DND-41 (cell line): ENCODE data around the gene ABTB1.
"Not testable (repeated sequence)": the region's sequence is repeated elsewhere in the genome, so short reads cannot be mapped to it uniquely, and the experiment has no call there.

Source experiments
- ATAC-seq: fragments of 200-7000 bp; cut with Tn5 transposase; 3 replicates; pipeline ENCODE4 v1.9.1; 2021; ENCODE audit warnings: low read depth; ENCODE audit not compliant: insufficient read depth
- DNase-seq: peaks from one replicate; pipeline ENCODE4 v3.0.0-alpha.2; 2020
- H2AFZ ChIP-seq: 2 replicates; pipeline ENCODE4 v1.6.0; 2012; ENCODE audit warnings: low read depth, low read length
- H3K27ac ChIP-seq: 2 replicates; pipeline ENCODE4 v1.5.1; 2012; ENCODE audit warnings: low read length, inconsistent platforms
- H3K27me3 ChIP-seq: fragments of 200-600 bp; sonication (generic); 2 replicates; pipeline ENCODE4 v1.6.0; 2012; ENCODE audit warnings: low read length, mild to moderate bottlenecking, inconsistent platforms; ENCODE audit not compliant: insufficient read depth, poor library complexity
- H3K36me3 ChIP-seq: 2 replicates; pipeline ENCODE4 v1.5.1; 2012; ENCODE audit warnings: low read length, inconsistent platforms; ENCODE audit not compliant: insufficient read depth
- H3K4me1 ChIP-seq: 2 replicates; pipeline ENCODE4 v1.5.1; 2012; ENCODE audit warnings: mild to moderate bottlenecking, low read length; ENCODE audit not compliant: insufficient read depth
- H3K4me2 ChIP-seq: 2 replicates; pipeline ENCODE4 v1.6.0; 2012; ENCODE audit warnings: mild to moderate bottlenecking, moderate library complexity, low read length, inconsistent platforms; ENCODE audit not compliant: insufficient read depth
- H3K4me3 ChIP-seq, 2 experiments: fragments of 200-600 bp in 1 of 2; shearing (Covaris generic) in 1 of 2; 2 replicates each; pipeline ENCODE4 v1.5.1; 2012 to 2016; ENCODE audit warnings: inconsistent platforms in 2 of 2, low read length in 2 of 2, mild to moderate bottlenecking in 2 of 2, low read depth in 1 of 2, moderate library complexity in 1 of 2
- H3K79me2 ChIP-seq: 2 replicates; pipeline ENCODE4 v1.6.0; 2012; ENCODE audit warnings: low read length, inconsistent platforms; ENCODE audit not compliant: insufficient read depth
- H3K9ac ChIP-seq: 2 replicates; pipeline ENCODE4 v1.6.0; 2012; ENCODE audit warnings: low read depth, mild to moderate bottlenecking, inconsistent platforms, low read length, moderate library complexity
- H3K9me3 ChIP-seq: 2 replicates; pipeline ENCODE4 v1.5.1; 2012; ENCODE audit warnings: low read length, moderate library complexity, mild to moderate bottlenecking, inconsistent platforms; ENCODE audit not compliant: insufficient read depth, severe bottlenecking
- H4K20me1 ChIP-seq: 2 replicates; pipeline ENCODE4 v1.6.0; 2012; ENCODE audit warnings: low read length; ENCODE audit not compliant: insufficient read depth
- EZH2 ChIP-seq: IDR thresholded peaks from 3 replicates; pipeline ENCODE4 v1.6.1; 2012; ENCODE audit warnings: borderline replicate concordance, low read depth, mild to moderate bottlenecking, moderate library complexity, low read length, inconsistent platforms; ENCODE audit not compliant: severe bottlenecking
- TF ChIP-seq, protein P1 (sequence below): IDR thresholded peaks from 2 replicates; pipeline ENCODE4 v1.5.1; 2012; ENCODE audit warnings: borderline replicate concordance, low read length, moderate library complexity, mild to moderate bottlenecking; ENCODE audit not compliant: poor library complexity, severe bottlenecking; ENCODE audit errors: extremely low read depth

ABTB1 gene

GRCh38 chr3:127680798-127681221 is 8.1 kb downstream of the ABTB1 start:
- Histone ChIP-seq H3K4me3 (no peak overlapping the region), H3K36me3 (peaks cover 25% of the 10 kb centered on the region), H3K4me2 (no peak overlapping the region), H3K27me3 (no peaks in the 10 kb centered on the region), H3K4me1 (no peaks in the 10 kb centered on the region), H3K79me2 (no peaks in the 10 kb centered on the region), H3K9ac (no peak overlapping the region), H3K27ac (no peak overlapping the region), H3K9me3 (no peaks in the 10 kb centered on the region), H2AFZ (no peak overlapping the region), H4K20me1 (no peaks in the 10 kb centered on the region; the same call in 1 of the 2 replicates)
- no peak for TF ChIP-seq EZH2
- TF ChIP-seq, protein P1, sequence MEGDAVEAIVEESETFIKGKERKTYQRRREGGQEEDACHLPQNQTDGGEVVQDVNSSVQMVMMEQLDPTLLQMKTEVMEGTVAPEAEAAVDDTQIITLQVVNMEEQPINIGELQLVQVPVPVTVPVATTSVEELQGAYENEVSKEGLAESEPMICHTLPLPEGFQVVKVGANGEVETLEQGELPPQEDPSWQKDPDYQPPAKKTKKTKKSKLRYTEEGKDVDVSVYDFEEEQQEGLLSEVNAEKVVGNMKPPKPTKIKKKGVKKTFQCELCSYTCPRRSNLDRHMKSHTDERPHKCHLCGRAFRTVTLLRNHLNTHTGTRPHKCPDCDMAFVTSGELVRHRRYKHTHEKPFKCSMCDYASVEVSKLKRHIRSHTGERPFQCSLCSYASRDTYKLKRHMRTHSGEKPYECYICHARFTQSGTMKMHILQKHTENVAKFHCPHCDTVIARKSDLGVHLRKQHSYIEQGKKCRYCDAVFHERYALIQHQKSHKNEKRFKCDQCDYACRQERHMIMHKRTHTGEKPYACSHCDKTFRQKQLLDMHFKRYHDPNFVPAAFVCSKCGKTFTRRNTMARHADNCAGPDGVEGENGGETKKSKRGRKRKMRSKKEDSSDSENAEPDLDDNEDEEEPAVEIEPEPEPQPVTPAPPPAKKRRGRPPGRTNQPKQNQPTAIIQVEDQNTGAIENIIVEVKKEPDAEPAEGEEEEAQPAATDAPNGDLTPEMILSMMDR = no peak
- DNase-seq = no peak
- no peak for ATAC-seq

GRCh38 chr3:127682175-127682554 is 9.4 kb downstream of the ABTB1 start:
- H2AFZ ChIP-seq, H3K4me3 ChIP-seq, ATAC-seq, H3K9ac ChIP-seq, H4K20me1 ChIP-seq, H3K4me1 ChIP-seq, H3K27ac ChIP-seq, H3K4me2 ChIP-seq, H3K79me2 ChIP-seq, DNase-seq, H3K9me3 ChIP-seq, H3K27me3 ChIP-seq: not testable (repeated sequence)
- H3K36me3 ChIP-seq = peaks cover 13% of the 10 kb centered on the region

DNA sequence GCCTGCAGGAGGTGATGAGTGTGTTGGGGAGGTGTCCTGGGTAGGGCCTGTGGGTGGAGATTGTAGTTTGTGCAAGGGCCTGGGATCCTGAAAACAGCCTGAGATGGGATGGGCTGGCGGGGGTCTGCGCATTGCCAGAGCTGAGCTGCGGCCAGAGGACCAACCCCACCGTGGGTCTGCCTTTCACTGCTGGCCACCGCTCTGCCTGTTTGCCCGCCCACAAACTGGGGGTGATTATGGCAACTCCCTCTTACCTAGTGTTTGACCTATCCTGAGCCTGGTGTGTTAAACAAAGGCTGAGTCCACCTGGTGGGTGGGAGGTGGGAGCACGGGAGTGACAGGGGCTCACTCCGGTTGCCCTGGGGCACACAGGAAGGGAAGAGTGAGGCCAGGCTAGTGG is 9.8 kb downstream of the ABTB1 start:
- ATAC-seq = no peak
- Histone ChIP-seq H3K27ac (no peak overlapping the region), H2AFZ (no peak overlapping the region), H3K79me2 (no peaks in the 10 kb centered on the region), H3K4me1 (no peaks in the 10 kb centered on the region), H3K9me3 (no peaks in the 10 kb centered on the region), H3K9ac (no peak overlapping the region), H4K20me1 (no peaks in the 10 kb centered on the region; the same call in 1 of the 2 replicates), H3K4me3 (no peak overlapping the region), H3K36me3 (peaks cover 9% of the 10 kb centered on the region), H3K4me2 (no peak overlapping the region), H3K27me3 (no peaks in the 10 kb centered on the region)
- no peak for DNase-seq
- TF ChIP-seq, protein P1 = no peak
- TF ChIP-seq EZH2 = no peak

DNA sequence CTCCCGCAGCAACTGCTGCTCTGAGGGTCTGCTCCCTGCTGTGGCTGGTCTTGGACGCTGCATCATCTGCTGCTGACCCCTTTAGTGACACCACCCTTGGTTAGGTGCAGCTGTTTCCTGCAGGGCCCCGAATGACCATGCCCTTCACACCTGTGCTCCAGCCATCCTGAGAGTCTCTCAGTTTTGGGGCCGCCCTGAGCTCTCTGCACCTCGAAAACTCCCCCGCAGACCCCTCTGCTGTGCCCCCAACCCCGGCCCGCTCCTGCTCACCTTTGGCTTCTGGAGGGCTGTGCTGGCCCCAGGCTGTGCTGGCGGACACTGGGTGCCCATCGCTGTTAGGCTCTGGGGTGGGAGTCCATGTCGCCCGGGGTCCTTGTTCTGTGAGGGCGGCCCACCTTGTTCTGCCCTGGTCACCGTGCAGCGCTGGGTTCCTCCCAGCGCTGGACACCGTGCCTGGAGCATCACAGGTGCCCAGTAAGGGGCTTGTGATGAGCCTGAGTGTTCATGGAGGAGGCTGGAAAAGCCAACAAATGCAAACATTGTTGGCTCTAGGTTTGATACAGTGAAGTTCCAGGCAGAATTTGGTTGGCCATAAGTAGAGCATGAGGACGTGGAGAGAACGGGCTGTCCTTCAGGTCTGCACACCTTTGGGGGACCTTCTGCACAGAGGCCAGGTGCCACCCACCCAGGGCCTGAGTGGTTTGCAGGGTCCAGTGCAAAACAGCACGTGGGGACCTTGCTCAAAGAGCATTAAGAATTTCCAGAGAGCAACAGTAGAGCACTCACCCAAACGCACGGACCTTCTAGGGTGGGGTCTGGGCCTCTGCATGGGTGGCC is 12.3 kb downstream of the ABTB1 start:
- H3K4me1 ChIP-seq = no peaks in the 10 kb centered on the region
- no peak for DNase-seq
- no peak overlapping the region for H3K27ac ChIP-seq

More for the DNA sequence above, 12.3 kb downstream of the ABTB1 start:
- peaks cover 3% of the 10 kb centered on the region; the same call in 1 of the 2 replicates for H3K36me3 ChIP-seq
- H3K27me3 ChIP-seq = no peaks in the 10 kb centered on the region
- TF ChIP-seq, protein P1 = no peak
- TF ChIP-seq EZH2 = no peak
- no peak overlapping the region for H3K4me2 ChIP-seq
- no peak for ATAC-seq
- H2AFZ ChIP-seq = no peak overlapping the region
- H3K79me2 ChIP-seq = no peaks in the 10 kb centered on the region
- H3K9me3 ChIP-seq = no peaks in the 10 kb centered on the region
- H3K9ac ChIP-seq = no peak overlapping the region
- no peaks in the 10 kb centered on the region for H4K20me1 ChIP-seq
- no peak overlapping the region for H3K4me3 ChIP-seq
